HepG2 (cell line): Measurements from ENCODE around the gene C5orf15. TPM values are rescaled to one million over a fixed set of nuclear protein-coding genes. Genes with fewer than 3 reads are reported as not detected.

Source experiments
- ATAC-seq: fragments of 200-7000 bp; cut with Tn5 transposase; 3 replicates; pipeline ENCODE4 v1.9.1; 2020; ENCODE audit warnings: mild to moderate bottlenecking, moderate library complexity
- BruUV-seq: library from RNA; stranded (reverse); fragments of 400-500 nt; replicated peaks from 2 replicates; lab custom pipeline; 2021; lab: Mats Ljungman, UMichigan
- CTCF ChIA-PET: fragments of 300-600 bp; formaldehyde crosslinking; extraction: SDS; loops from one replicate; lab custom pipeline; 2021; ENCODE audit warnings: low total read pairs, inconsistent platforms, low intra/inter-chr PET ratio; lab: Yijun Ruan, JAX
- POLR2A ChIA-PET: fragments of 350-600 bp; sonication (Branson Sonifier 250); formaldehyde crosslinking; loops from one replicate; lab custom pipeline; 2020; ENCODE audit warnings: antibody characterized with exemption, inconsistent platforms; lab: Yijun Ruan, JAX
- DNase-seq: peaks from one replicate; pipeline ENCODE4 v3.0.0-alpha.2; 2015; ENCODE audit warnings: low spot score
- FAIRE-seq: peaks from 3 replicates; lab custom pipeline; 2011; peaks lifted over from hg19 to GRCh38; lab: Jason Lieb, UNC
- H2AFZ ChIP-seq: one replicate; pipeline ENCODE4 v1.6.1; 2011; ENCODE audit warnings: low read length, inconsistent platforms
- H3K27ac ChIP-seq: fragments of 300-600 bp; 3 replicates; pipeline ENCODE4 v1.8.0; 2011; ENCODE audit warnings: mixed run types, mild to moderate bottlenecking, mixed read lengths, low read length, inconsistent platforms; ENCODE audit not compliant: insufficient read depth; ENCODE audit errors: extremely low read length
- H3K27me3 ChIP-seq, 2 experiments: fragments of 200-600 bp in 1 of 2; 2 replicates in 1 of 2; 3 replicates in 1 of 2; pipeline versions ENCODE4 v1.6.0 to v1.8.0; 2011; ENCODE audit warnings: low read length in 2 of 2, mild to moderate bottlenecking in 2 of 2, moderate library complexity in 2 of 2, inconsistent platforms in 1 of 2; ENCODE audit not compliant: insufficient read depth in 2 of 2, control insufficient read depth in 1 of 2
- H3K36me3 ChIP-seq, 2 experiments: fragments of 200-600 bp in 1 of 2; replicated peaks in 1 of 2; 2 replicates in 1 of 2; 3 replicates in 1 of 2; pipeline versions ENCODE4 v1.5.1 to v1.8.0; 2011; ENCODE audit warnings: low read length in 2 of 2, inconsistent platforms in 1 of 2; ENCODE audit not compliant: insufficient read depth in 2 of 2, control insufficient read depth in 1 of 2
- H3K4me1 ChIP-seq: 2 replicates; pipeline ENCODE4 v1.5.1; 2012; ENCODE audit warnings: low read length, inconsistent platforms; ENCODE audit not compliant: insufficient read depth
- H3K4me2 ChIP-seq: 2 replicates; pipeline ENCODE4 v1.6.0; 2011; ENCODE audit warnings: low read depth, low read length, inconsistent platforms
- H3K4me3 ChIP-seq, 3 experiments: fragments of 200-600 bp in 1 of 3; sonication (generic), shearing (Covaris generic) in 1 of 3; replicated peaks in 1 of 3; 2 replicates each; pipeline ENCODE4 v1.5.1; 2011 to 2016; ENCODE audit warnings: low read length in 3 of 3, inconsistent platforms in 2 of 3, low read depth in 2 of 3, mild to moderate bottlenecking in 2 of 3, control low read depth in 1 of 3, mixed read lengths in 1 of 3; ENCODE audit not compliant: insufficient read depth in 1 of 3
- H3K79me2 ChIP-seq: one replicate; pipeline ENCODE4 v1.6.1; 2011; ENCODE audit warnings: low read length, inconsistent platforms; ENCODE audit not compliant: insufficient read depth
- H3K9ac ChIP-seq: 2 replicates; pipeline ENCODE4 v1.6.0; 2011; ENCODE audit warnings: mild to moderate bottlenecking, low read depth, low read length, inconsistent platforms; ENCODE audit not compliant: insufficient read depth
- H3K9me3 ChIP-seq: 2 replicates; pipeline ENCODE4 v1.5.1; 2012; ENCODE audit warnings: mild to moderate bottlenecking, low read length
- H4K20me1 ChIP-seq: 2 replicates; pipeline ENCODE4 v1.6.0; 2011; ENCODE audit warnings: inconsistent platforms, mild to moderate bottlenecking, low read length, moderate library complexity; ENCODE audit not compliant: insufficient read depth
- BCL6 ChIP-seq: IDR thresholded peaks from 2 replicates; pipeline ENCODE4 v1.6.1; 2016; ENCODE audit warnings: missing genetic modification reagents, missing compliant biosample characterization
- ELF1 ChIP-seq: sonication (generic); formaldehyde crosslinking; IDR thresholded peaks from 2 replicates; pipeline ENCODE4 v1.4.0; 2020; ENCODE audit warnings: missing genetic modification reagents
- EP300 ChIP-seq, 3 experiments: sonication (generic) in 1 of 3; formaldehyde crosslinking in 1 of 3; IDR thresholded peaks; 2 replicates each; pipeline versions ENCODE4 v1.5.1 to v1.6.1; 2011 to 2020; ENCODE audit warnings: low read depth in 2 of 3, low read length in 2 of 3, borderline replicate concordance in 1 of 3, improper control_type of control experiment in 1 of 3, mild to moderate bottlenecking in 1 of 3, missing genetic modification reagents in 1 of 3, moderate library complexity in 1 of 3
- FOXA1 ChIP-seq, 2 experiments: fragments of 450-650 bp in 1 of 2; sonication (generic) in 1 of 2; formaldehyde crosslinking in 1 of 2; IDR thresholded peaks; 2 replicates each; pipeline versions ENCODE4 v1.4.0 to v1.6.1; 2016 to 2020; ENCODE audit warnings: missing genetic modification reagents in 1 of 2
- GATAD2A ChIP-seq: IDR thresholded peaks from 2 replicates; pipeline ENCODE4 v1.6.1; 2016
- HNF4A ChIP-seq: sonication (generic); formaldehyde crosslinking; IDR thresholded peaks from 2 replicates; pipeline ENCODE4 v1.4.0; 2020; ENCODE audit warnings: missing genetic modification reagents
- NCOA2 ChIP-seq: sonication (generic); formaldehyde crosslinking; IDR thresholded peaks from 2 replicates; pipeline ENCODE4 v1.8.0; 2022; ENCODE audit warnings: inconsistent platforms
- SOX13 ChIP-seq, 3 experiments: fragments of 450-650 bp in 1 of 3; sonication (generic) in 1 of 3; formaldehyde crosslinking in 1 of 3; IDR thresholded peaks in 2 of 3; conservative IDR thresholded peaks in 1 of 3; 2 replicates each; pipeline versions ENCODE4 v1.5.0 to v1.6.1; 2016 to 2020; ENCODE audit warnings: antibody characterized with exemption in 1 of 3, mild to moderate bottlenecking in 1 of 3, missing compliant biosample characterization in 1 of 3, missing genetic modification reagents in 1 of 3, moderate library complexity in 1 of 3
- ZMAT3 ChIP-seq: sonication (generic); formaldehyde crosslinking; conservative IDR thresholded peaks from 2 replicates; pipeline ENCODE4 v1.7.0; 2021; ENCODE audit warnings: missing genetic modification reagents
- ZNF3 ChIP-seq: IDR thresholded peaks from 2 replicates; pipeline ENCODE4 v1.7.0; 2017; ENCODE audit warnings: inconsistent platforms
- ZNF883 ChIP-seq: sonication (generic); formaldehyde crosslinking; IDR thresholded peaks from 2 replicates; pipeline ENCODE4 v1.5.1; 2020; ENCODE audit warnings: mild to moderate bottlenecking, missing genetic modification reagents; ENCODE audit errors: not compliant biosample characterization
- WGBS: methylation state at CpG from one replicate; pipeline ENCODE4 v1.1.6; 2017; ENCODE audit warnings: low lambda C conversion rate; 5-methylcytosine and 5-hydroxymethylcytosine counted together
- in situ Hi-C: cut with HindIII; loops from 2 replicates; pipeline ENCODE4 v1.10.0; 2017; ENCODE audit warnings: low pct_unique_long_range_greater_than_20kb; ENCODE audit not compliant: extremely low pct_ligation_motif_present
- intact Hi-C: fragments of 100-400 bp; cut with micrococcal nuclease; formaldehyde crosslinking; loops from one replicate; pipeline ENCODE4 v1.10.0; 2022; ENCODE audit not compliant: unreplicated experiment
- polyA plus RNA-seq, 8 experiments: library from polyadenylated mRNA; depleted of rRNA in 3 of 8; stranded (reverse) in 7 of 8; unstranded in 1 of 8; fragments of >200 nt; fragmentation: Illumina TruSeq in 4 of 8; extraction: Trizol in 4 of 8; gene quantifications; 2 replicates each; pipeline versions ENCODE4 v1.2.1 to v1.2.3, GENCODE V29; 2011 to 2016; ENCODE audit warnings: low read depth in 4 of 8, missing spikeins in 1 of 8, mixed read lengths in 1 of 8; ENCODE audit not compliant: insufficient read depth in 1 of 8
- total RNA-seq, 5 experiments: library from RNA; depleted of rRNA; stranded (reverse); fragments of >200 nt; fragmentation: Illumina TruSeq; extraction: Trizol; gene quantifications; 2 replicates each; pipeline ENCODE4 v1.2.3, GENCODE V29; 2016; ENCODE audit warnings: low read depth in 1 of 5
- TF ChIP-seq, protein P1 (sequence below): sonication (generic); formaldehyde crosslinking; IDR thresholded peaks from 2 replicates; pipeline ENCODE4 v1.5.0; 2020; ENCODE audit warnings: mild to moderate bottlenecking, missing genetic modification reagents, moderate library complexity

C5orf15 gene
- total and polyA plus RNA-seq, 2 of the 13 experiments (the other 11 are each of a cell fraction or from before 2014, with no cell fraction given) = 58.5 to 82.7 TPM

DNA sequence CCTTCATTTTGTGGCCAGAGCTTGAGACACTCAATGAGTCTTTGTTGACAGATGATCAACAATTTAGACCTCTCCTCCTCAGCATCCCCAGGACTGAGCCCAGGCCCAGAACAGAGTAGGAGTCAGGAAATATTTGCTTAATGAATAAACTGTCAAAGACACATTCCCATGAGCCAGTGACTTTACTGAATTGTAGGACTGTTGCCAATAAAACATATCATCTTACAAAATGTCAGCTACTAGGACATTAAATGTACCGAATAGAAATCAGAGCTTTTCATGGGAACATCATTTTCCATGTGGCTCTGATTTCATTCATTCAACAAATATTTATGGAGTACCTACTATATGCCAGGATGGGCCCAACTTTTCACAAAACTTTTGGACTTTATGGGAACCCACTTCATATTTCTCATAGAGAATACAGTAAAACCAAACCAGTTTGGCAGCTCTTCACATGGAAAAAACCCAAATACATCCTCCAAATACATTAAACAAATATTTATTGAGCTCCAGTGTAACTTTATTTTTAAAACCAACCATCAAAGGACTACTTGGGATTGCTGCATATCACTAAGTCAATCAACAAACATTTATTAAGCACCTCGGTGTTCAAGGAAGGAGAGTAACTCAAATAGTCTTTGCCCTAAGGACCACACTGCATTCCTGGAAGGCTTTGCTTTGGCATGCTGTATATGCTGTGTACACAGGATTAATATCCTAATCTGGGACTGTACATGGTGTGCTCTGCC lies 24.9 kb upstream of the C5orf15 start:
- CTCF ChIA-PET = no interaction called here

DNA sequence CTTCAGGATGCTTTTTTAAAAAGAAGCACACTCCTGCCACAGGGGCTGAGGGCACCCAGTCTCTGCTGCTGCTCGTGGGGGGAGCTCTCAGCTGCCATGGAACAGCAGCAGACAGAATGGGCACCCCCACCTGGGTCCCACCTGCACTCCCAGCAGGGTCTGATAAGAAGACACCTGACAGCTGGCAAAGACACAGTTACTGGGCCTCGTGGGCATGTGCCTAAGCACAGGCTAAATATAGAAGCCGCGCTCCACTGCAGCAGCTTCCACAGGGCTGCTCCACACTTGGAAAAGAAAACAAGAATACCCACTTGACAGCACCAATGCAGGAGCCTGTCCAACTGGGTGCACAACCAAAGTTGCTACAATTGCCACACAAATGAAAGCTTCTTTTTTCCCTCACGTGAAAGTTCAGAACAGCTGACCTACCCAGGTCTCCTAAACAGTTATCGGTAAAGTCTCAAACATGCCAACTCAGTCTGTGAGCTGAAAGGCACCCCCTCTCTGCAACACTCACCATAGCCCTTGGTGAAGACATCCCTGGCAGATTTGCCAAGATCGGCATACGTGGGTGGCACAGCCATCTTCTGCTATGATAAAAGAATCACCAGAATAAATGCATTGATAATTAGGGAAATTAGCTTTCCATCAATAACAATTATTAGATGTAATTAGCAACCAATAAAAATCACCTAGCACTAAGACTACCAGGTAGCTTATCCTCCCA lies 24.2 kb upstream of the C5orf15 start:
- H3K79me2 ChIP-seq = peaks cover 86% of the 10 kb centered on the region
- H4K20me1 ChIP-seq = peaks cover 71% of the 10 kb centered on the region
- DNase-seq (no peak), ATAC-seq (no peak), FAIRE-seq (no peak)
- in situ Hi-C loops = no loop called here
- no peaks in the 10 kb centered on the region for H3K9me3 ChIP-seq
- WGBS = 95% methylated on average over 7 of the region's 8 CpGs
- H3K4me2 ChIP-seq = no peak overlapping the region
- peaks cover 16 to 44% of the 10 kb centered on the region in 2 experiments; a peak in 4 of 5 replicates for H3K36me3 ChIP-seq
- ChIA-PET POLR2A (interaction anchor here (1.5 to 5.3 kb wide), 5 partner anchors 11 to 27 kb away, joined by 4 to 58 read pairs (median 7); partner anchors contain the start of gene VDAC1), CTCF (no interaction called here)
- H3K4me1 ChIP-seq = peaks cover 51% of the 10 kb centered on the region
- no TSS peak for BruUV-seq
- H3K4me3 ChIP-seq = no peak overlapping the region
- no peak overlapping the region for H2AFZ ChIP-seq
- no peak overlapping the region for H3K9ac ChIP-seq
- H3K27ac ChIP-seq = no peak overlapping the region
- H3K27me3 ChIP-seq = no peaks in the 10 kb centered on the region
- intact Hi-C loops = no loop called here
- TF ChIP-seq ZMAT3 = no peak
- TF ChIP-seq, protein P1, sequence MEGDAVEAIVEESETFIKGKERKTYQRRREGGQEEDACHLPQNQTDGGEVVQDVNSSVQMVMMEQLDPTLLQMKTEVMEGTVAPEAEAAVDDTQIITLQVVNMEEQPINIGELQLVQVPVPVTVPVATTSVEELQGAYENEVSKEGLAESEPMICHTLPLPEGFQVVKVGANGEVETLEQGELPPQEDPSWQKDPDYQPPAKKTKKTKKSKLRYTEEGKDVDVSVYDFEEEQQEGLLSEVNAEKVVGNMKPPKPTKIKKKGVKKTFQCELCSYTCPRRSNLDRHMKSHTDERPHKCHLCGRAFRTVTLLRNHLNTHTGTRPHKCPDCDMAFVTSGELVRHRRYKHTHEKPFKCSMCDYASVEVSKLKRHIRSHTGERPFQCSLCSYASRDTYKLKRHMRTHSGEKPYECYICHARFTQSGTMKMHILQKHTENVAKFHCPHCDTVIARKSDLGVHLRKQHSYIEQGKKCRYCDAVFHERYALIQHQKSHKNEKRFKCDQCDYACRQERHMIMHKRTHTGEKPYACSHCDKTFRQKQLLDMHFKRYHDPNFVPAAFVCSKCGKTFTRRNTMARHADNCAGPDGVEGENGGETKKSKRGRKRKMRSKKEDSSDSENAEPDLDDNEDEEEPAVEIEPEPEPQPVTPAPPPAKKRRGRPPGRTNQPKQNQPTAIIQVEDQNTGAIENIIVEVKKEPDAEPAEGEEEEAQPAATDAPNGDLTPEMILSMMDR (CRISPR knock-in tag) = no peak

More for the DNA sequence above, 24.9 kb upstream of the C5orf15 start:
- 47% methylated on average over 2 of the region's 2 CpGs for WGBS
- Histone ChIP-seq H3K27ac (no peak overlapping the region), H3K4me2 (no peak overlapping the region), H3K36me3 (peaks cover 16 to 40% of the 10 kb centered on the region in 2 experiments; a peak in 4 of 5 replicates), H3K79me2 (peaks cover 90% of the 10 kb centered on the region)
- no peak for DNase-seq
- TF ChIP-seq ELF1 (CRISPR knock-in tag) (no peak), FOXA1 (IDR thresholded peaks at IDR 0.05) (no peak), FOXA1 (CRISPR knock-in tag; IDR thresholded peaks at IDR 0.05) (peak; percentile 67), SOX13 (IDR thresholded peaks at IDR 0.05) (no peak), SOX13 (CRISPR knock-in tag; conservative IDR thresholded peaks at IDR 0.05 in 1 of 2, IDR thresholded peaks at IDR 0.05 in 1 of 2) (0 out of 4 replicates have a peak, but pooled peaks of 1 of the 2 experiments have one; percentile 19), EP300 (IDR thresholded peaks at IDR 0.05; ENCODE audit: low read depth in 2 of 2, low read length in 2 of 2) (peak in 1 of 2 experiments; percentile 47; a peak in 1 of 4 replicates), EP300 (CRISPR knock-in tag; IDR thresholded peaks at IDR 0.05; ENCODE audit: borderline replicate concordance) (no peak; the same call in 1 of the 2 replicates), NCOA2 (CRISPR knock-in tag) (peak; percentile 60), HNF4A (peak; percentile 63), BCL6 (CRISPR knock-in tag) (peak; percentile 91), GATAD2A (CRISPR knock-in tag) (peak; percentile 25; the same call in 1 of the 2 replicates), ZNF3 (CRISPR knock-in tag) (peak; percentile 99), ZNF883 (no peak)
- TF ChIP-seq, all 625 proteins: peak for 8
- Histone ChIP-seq H3K4me3 (no peak overlapping the region), H4K20me1 (peaks cover 75% of the 10 kb centered on the region), H3K9me3 (no peaks in the 10 kb centered on the region), H2AFZ (no peak overlapping the region), H3K27me3 (no peaks in the 10 kb centered on the region), H3K9ac (no peak overlapping the region), H3K4me1 (peaks cover 58% of the 10 kb centered on the region)
- in situ Hi-C loops (no loop called here), intact Hi-C loops (no loop called here)
- BruUV-seq = no TSS peak
- no peak for FAIRE-seq
- POLR2A ChIA-PET = interaction anchor here (0.6 to 5.3 kb wide), 8 partner anchors 10 to 45 kb away, joined by 3 to 58 read pairs (median 5); partner anchors contain the start of gene VDAC1
- no peak for ATAC-seq
